CD14-positive monocyte (primary cell): Measurements from ENCODE around the gene OR2T11. TPM values are rescaled to one million over a fixed set of nuclear protein-coding genes. Genes with fewer than 3 reads are reported as not detected.

Source experiments
- polyA plus RNA-seq, 3 donors: library from polyadenylated mRNA; depleted of rRNA in 1 of 3; unstranded in 2 of 3; stranded (reverse) in 1 of 3; fragments of 300-500 nt in 2 of 3; fragments of >200 nt in 1 of 3; fragmentation: Illumina TruSeq in 2 of 3; gene quantifications; 1 replicate in 2 of 3; 2 replicates in 1 of 3; pipeline ENCODE4 v1.2.3, GENCODE V29; 2012 to 2021
- small RNA-seq: library from RNA; depleted of rRNA; stranded (forward); fragments of <200 nt; gene quantifications from one replicate; pipeline ENCODE3, GENCODE V24; 2012; ENCODE audit warnings: low read depth; ENCODE audit not compliant: insufficient read length

The OR2T11 gene
- polyA plus RNA-seq, 3 donors = not detected

Small RNAs within 50 kb of the gene (small RNA-seq; reads per million reads assigned to genes)
- gene RF00019 = not detected

Other genes with a start within 250 kb of the OR2T11 start
- not detected for gene OR2T1, start 232.0 kb downstream of the OR2T11 start, polyA plus RNA-seq
- gene OR2T2, start 189.5 kb downstream of the OR2T11 start, polyA plus RNA-seq = not detected
- under 1 TPM in 1 of 3 donors, not detected in 2; 0.08 TPM for gene OR2T3, start 161.7 kb downstream of the OR2T11 start, polyA plus RNA-seq
- gene OR2T5, start 146.5 kb downstream of the OR2T11 start, polyA plus RNA-seq = not detected
- gene OR2G6, start 127.0 kb downstream of the OR2T11 start, polyA plus RNA-seq = not detected
- gene OR2T29, start 72.3 kb downstream of the OR2T11 start, polyA plus RNA-seq = not detected
- gene OR2T34, start 60.3 kb downstream of the OR2T11 start, polyA plus RNA-seq = not detected
- not detected for gene OR2T10, start 37.4 kb downstream of the OR2T11 start, polyA plus RNA-seq
- gene OR2T35, start 10.2 kb upstream of the OR2T11 start, polyA plus RNA-seq = not detected
- gene OR2T27, start 20.4 kb upstream of the OR2T11 start, polyA plus RNA-seq = not detected
- not detected for gene OR14I1, start 67.7 kb upstream of the OR2T11 start, polyA plus RNA-seq
- gene LYPD8, start 120.7 kb upstream of the OR2T11 start, polyA plus RNA-seq = under 1 TPM in 1 of 3 donors, not detected in 2; 0.17 TPM
- 10 to 100 TPM in 1 of 3 donors, 1 to 10 TPM in 2; 4.0 to 15.7 (median 4.3) TPM for gene SH3BP5L, start 190.8 kb upstream of the OR2T11 start, polyA plus RNA-seq
- gene ZNF672, start 203.1 kb upstream of the OR2T11 start, polyA plus RNA-seq = 10 to 100 TPM; 21.2 to 23.9 (median 23.4) TPM
- gene ZNF692, start 224.0 kb upstream of the OR2T11 start, polyA plus RNA-seq = 10 to 100 TPM in 1 of 3 donors, 1 to 10 TPM in 2; 2.2 to 59.0 (median 2.4) TPM